ENCODE measurements around the gene GAN. TPM values are rescaled to one million over a fixed set of nuclear protein-coding genes. Genes with fewer than 3 reads are reported as not detected.

GAN gene
- total RNA-seq, 1 experiment from 2014 or later = 22.0 TPM

DNA sequence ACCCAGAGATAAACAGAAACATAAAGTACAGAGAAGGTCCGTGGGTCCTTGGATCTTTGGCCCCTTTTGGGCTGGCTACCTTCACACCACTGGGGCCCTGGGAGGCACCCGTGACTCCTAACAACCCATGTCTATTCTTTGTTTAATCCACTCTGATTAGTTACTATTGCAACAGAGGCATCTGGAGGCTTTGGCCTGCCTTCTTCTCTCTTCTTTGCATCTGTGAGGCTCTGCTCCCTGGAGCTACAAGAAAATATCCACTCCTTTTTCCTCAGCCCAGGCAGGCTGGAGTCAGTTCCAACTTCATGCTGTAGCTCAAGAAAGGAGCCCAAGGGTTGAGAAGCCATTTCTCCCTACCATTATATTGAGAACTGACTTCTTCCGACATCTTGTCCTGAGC lies 120.3 kb downstream of the GAN start:
- Mint-ChIP-seq H3K4me1 (ENCODE audit: low read depth, unreplicated experiment) (peaks cover 9% of the 10 kb centered on the region), H3K9me3 (ENCODE audit: low read depth, unreplicated experiment) (no peaks in the 10 kb centered on the region), H3K27me3 (ENCODE audit: unreplicated experiment) (peaks cover 19% of the 10 kb centered on the region), H3K27ac (ENCODE audit: unreplicated experiment) (no peak overlapping the region), H3K4me3 (ENCODE audit: low read depth, unreplicated experiment) (no peak overlapping the region), H3K36me3 (ENCODE audit: insufficient read depth, unreplicated experiment) (no peaks in the 10 kb centered on the region)
- no peak for TF ChIP-seq CTCF (IDR thresholded peaks at IDR 0.05; ENCODE audit: unreplicated experiment)
- BruUV-seq (replicated peaks) = no TSS peak
- CTCF ChIA-PET = no interaction called here
- no peak for DNase-seq
- intact Hi-C loops (cut with micrococcal nuclease; ENCODE audit: unreplicated experiment) = no loop called here

DNA sequence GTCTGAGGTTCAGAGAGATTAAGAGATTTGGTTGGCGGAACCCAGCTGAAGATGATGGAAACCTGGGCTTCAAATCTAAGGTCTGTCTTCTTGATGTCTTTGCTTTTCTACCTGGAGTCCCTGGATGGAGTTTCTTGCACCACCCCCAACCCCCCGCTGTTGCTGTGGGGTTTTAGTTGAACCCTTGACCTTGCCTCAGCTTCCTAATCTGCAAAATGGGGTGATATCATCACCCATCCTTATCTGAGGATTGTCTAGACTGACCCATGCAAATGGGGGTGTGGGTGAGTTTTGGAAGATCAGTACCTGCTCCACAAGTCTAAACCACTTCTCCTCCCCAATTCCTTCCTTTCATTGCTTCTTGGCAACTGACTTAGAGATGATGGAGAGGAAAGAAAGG lies 120.8 kb downstream of the GAN start:
- no TSS peak for BruUV-seq (replicated peaks)
- H3K36me3 Mint-ChIP-seq (ENCODE audit: insufficient read depth, unreplicated experiment) = no peaks in the 10 kb centered on the region
- CTCF ChIA-PET = no interaction called here
- H3K27ac Mint-ChIP-seq (ENCODE audit: unreplicated experiment) = no peak overlapping the region
- H3K4me1 Mint-ChIP-seq (ENCODE audit: low read depth, unreplicated experiment) = peaks cover 9% of the 10 kb centered on the region
- DNase-seq = no peak
- no peaks in the 10 kb centered on the region for H3K9me3 Mint-ChIP-seq (ENCODE audit: low read depth, unreplicated experiment)
- intact Hi-C loops (cut with micrococcal nuclease; ENCODE audit: unreplicated experiment) = no loop called here
- TF ChIP-seq CTCF (IDR thresholded peaks at IDR 0.05; ENCODE audit: unreplicated experiment) = no peak
- H3K4me3 Mint-ChIP-seq (ENCODE audit: low read depth, unreplicated experiment) = no peak overlapping the region
- H3K27me3 Mint-ChIP-seq (ENCODE audit: unreplicated experiment) = peaks cover 19% of the 10 kb centered on the region

DNA sequence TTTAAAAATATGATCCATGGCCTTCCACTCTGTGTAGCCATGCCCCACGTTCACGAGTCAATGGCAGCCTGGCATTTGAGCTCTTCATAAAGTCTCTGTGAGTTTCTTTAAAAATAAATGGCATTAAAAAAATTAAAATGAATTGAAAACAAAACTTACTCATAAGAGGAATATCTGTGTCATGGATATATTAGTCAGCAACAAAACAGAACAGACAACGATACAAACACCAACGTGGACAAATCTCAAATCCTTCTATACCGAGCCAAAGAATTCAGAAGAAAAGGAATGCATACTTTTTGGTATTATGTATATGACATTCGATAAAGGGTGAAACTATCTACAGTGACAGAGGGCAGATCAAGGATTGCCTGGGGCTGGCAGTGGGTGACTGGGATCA lies 121.6 kb downstream of the GAN start:
- intact Hi-C loops (cut with micrococcal nuclease; ENCODE audit: unreplicated experiment) = no loop called here
- H3K27me3 Mint-ChIP-seq (ENCODE audit: unreplicated experiment) = peaks cover 19% of the 10 kb centered on the region
- TF ChIP-seq CTCF (IDR thresholded peaks at IDR 0.05; ENCODE audit: unreplicated experiment) = no peak
- peaks cover 12% of the 10 kb centered on the region for H3K4me1 Mint-ChIP-seq (ENCODE audit: low read depth, unreplicated experiment)
- no TSS peak for BruUV-seq (replicated peaks)
- CTCF ChIA-PET = no interaction called here
- H3K27ac Mint-ChIP-seq (ENCODE audit: unreplicated experiment) = no peak overlapping the region
- H3K9me3 Mint-ChIP-seq (ENCODE audit: low read depth, unreplicated experiment) = no peaks in the 10 kb centered on the region
- no peaks in the 10 kb centered on the region for H3K36me3 Mint-ChIP-seq (ENCODE audit: insufficient read depth, unreplicated experiment)
- no peak overlapping the region for H3K4me3 Mint-ChIP-seq (ENCODE audit: low read depth, unreplicated experiment)
- no peak for DNase-seq

DNA sequence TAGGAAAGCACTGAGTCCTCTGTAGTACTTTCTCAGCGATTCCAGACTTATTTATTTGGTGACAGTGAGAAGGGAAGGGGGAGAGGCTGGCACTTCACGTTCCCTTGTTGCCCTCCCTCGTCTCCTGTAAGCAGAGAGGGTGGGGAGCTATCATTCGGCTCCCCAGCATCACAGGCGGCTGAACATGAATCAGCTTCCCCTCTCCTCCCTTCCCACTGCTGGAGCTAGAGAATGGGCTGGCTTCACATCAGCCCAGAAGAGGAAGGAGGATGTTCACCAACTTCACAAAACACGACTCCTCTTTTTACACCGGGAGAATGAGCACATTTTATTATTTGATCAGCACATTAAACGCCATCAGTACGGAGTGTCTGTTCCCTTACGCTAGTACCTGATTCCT lies 123.1 kb downstream of the GAN start:
- H3K27me3 Mint-ChIP-seq (ENCODE audit: unreplicated experiment) = peaks cover 19% of the 10 kb centered on the region
- no TSS peak for BruUV-seq (replicated peaks)
- H3K4me1 Mint-ChIP-seq (ENCODE audit: low read depth, unreplicated experiment) = peaks cover 19% of the 10 kb centered on the region
- no peak for TF ChIP-seq CTCF (IDR thresholded peaks at IDR 0.05; ENCODE audit: unreplicated experiment)
- intact Hi-C loops (cut with micrococcal nuclease; ENCODE audit: unreplicated experiment) = no loop called here
- CTCF ChIA-PET = no interaction called here
- H3K4me3 Mint-ChIP-seq (ENCODE audit: low read depth, unreplicated experiment) = no peak overlapping the region
- H3K27ac Mint-ChIP-seq (ENCODE audit: unreplicated experiment) = no peak overlapping the region
- H3K9me3 Mint-ChIP-seq (ENCODE audit: low read depth, unreplicated experiment) = no peaks in the 10 kb centered on the region
- no peaks in the 10 kb centered on the region for H3K36me3 Mint-ChIP-seq (ENCODE audit: insufficient read depth, unreplicated experiment)
- DNase-seq = no peak

Other genes starting within 250 kb of the GAN start
- 2.2 TPM in 1 of 2 replicates, not detected in the other for gene C16orf46, start 237.7 kb upstream of the GAN start, total RNA-seq (2022)
- 85.2 and 109 TPM in 2 replicates for gene GCSH, start 218.6 kb upstream of the GAN start, total RNA-seq (2022)
- gene BCO1, start 76.3 kb upstream of the GAN start, total RNA-seq (2022) = 6.6 and 9.1 TPM in 2 replicates
- gene CMIP, start 129.8 kb downstream of the GAN start, total RNA-seq (2022) = 79.9 and 82.7 TPM in 2 replicates

All from Calu3 (cell line).